22Rv1 (cell line): Measurements from ENCODE around the gene ACSS2.

Experiments used
- H3K27ac ChIP-seq: fragments of 450-650 bp; 2 replicates; pipeline ENCODE4 v1.5.1; 2017
- ZFX ChIP-seq: fragments of 450-650 bp; IDR thresholded peaks from 2 replicates; pipeline ENCODE4 v1.6.1; 2017; ENCODE audit warnings: antibody characterized with exemption, borderline replicate concordance
- TF ChIP-seq, protein P1 (sequence below): fragments of 450-650 bp; IDR thresholded peaks from 2 replicates; pipeline ENCODE4 v1.5.1; 2017; ENCODE audit warnings: mild to moderate bottlenecking

Gene ACSS2

DNA sequence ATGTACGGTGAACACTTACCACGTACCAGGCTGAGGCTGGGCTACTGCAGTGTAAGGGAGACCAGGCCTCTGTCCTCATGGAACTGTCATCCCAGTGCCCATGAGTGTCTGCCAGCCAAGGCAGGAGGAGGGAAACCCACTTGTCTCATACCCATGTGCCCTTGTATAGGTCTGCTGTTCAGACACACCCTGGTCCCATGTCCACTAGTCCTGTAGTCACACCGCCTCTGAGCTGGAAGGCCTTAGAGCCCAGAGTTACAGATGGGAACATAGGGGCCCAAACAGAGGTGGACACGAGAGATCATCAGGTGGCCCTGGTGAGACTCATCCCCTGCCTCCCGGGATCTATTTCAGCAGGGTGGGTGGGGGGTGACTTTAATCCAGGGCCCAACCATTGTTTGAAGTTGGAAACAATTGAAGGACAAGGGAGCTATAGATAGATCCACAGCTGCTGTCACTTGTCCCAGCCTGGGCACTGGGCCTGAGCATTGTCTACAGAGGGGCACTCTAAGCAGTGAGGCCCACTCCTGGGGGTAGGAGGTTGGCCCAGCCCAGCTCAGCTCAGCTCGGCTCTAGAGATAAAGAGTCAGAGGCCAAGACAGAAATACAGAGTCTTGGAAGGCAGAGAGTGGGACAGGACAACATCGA, 93.9 kb downstream of the ACSS2 start:
- no peak overlapping the region for H3K27ac ChIP-seq
- TF ChIP-seq, protein P1, sequence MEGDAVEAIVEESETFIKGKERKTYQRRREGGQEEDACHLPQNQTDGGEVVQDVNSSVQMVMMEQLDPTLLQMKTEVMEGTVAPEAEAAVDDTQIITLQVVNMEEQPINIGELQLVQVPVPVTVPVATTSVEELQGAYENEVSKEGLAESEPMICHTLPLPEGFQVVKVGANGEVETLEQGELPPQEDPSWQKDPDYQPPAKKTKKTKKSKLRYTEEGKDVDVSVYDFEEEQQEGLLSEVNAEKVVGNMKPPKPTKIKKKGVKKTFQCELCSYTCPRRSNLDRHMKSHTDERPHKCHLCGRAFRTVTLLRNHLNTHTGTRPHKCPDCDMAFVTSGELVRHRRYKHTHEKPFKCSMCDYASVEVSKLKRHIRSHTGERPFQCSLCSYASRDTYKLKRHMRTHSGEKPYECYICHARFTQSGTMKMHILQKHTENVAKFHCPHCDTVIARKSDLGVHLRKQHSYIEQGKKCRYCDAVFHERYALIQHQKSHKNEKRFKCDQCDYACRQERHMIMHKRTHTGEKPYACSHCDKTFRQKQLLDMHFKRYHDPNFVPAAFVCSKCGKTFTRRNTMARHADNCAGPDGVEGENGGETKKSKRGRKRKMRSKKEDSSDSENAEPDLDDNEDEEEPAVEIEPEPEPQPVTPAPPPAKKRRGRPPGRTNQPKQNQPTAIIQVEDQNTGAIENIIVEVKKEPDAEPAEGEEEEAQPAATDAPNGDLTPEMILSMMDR, result no peak
- no peak for TF ChIP-seq ZFX

DNA sequence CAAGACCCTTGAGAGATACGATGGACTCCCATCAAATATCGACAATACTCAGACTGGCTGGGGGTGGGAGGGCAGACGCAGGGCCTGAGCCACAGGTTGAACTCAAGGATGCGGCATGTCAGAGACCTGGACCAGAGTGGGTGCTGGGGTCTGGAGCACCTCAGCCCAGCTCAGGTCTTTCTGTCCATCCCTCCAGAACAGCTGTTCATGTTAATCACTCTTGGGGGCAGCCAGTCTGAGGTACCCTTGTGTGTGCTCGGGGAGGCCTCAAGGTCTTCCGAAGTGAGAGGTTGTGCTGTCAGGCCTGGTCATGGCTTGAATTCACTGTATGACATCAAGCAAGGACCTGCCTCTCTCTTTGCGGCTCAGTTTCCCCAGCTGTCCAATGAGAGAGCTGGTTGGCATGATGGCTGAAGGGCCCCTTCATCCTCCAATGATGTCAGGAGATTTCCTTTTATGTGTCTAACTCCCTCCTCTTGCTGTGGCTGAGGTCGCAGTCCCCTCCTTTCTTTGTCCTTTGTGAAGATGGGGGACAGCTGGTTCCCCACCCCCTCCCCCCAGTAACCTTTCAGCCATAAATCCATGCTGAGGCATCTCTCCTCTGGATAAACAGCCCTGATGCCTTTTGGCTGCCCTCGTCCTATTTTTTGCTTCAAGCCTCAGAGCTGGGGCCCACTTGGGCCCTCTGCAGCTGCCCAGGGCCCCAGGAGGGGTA, 94.6 kb downstream of the ACSS2 start:
- H3K27ac ChIP-seq, result no peak overlapping the region
- TF ChIP-seq, protein P1, result no peak
- no peak for TF ChIP-seq ZFX

DNA sequence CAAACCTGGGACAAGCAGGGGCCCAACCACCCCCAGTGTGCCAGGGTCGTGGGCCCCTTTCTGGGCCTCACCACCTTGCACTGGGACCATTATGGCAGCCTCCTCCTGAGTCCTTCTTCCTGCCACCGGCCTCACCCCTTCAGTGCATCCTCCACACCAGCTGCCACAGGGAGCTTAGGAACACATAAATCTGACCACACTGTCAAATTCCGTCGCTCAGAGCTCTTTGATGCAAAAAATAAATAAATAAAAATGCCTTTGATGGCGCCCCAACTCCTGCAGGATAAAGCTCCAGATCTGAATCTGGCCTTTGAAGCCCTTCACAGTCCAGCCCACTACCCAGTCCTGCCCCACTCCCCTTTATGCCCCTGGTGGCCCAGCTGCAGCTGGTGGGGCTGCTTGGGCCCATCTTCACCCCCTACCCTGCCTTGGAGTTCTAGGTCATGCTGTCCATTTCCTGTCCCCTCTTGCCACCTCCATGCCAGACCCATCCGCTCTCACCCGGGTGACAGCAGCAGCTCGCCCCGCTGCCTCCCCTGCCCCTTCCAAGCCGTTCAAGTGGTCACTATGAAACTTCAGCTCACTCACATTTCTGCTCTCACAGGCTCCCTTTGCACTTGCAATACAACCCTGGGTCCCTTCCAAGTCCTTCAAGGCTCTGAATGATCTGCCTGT, 95.3 kb downstream of the ACSS2 start:
- TF ChIP-seq, protein P1, result no peak
- no peak for TF ChIP-seq ZFX

DNA sequence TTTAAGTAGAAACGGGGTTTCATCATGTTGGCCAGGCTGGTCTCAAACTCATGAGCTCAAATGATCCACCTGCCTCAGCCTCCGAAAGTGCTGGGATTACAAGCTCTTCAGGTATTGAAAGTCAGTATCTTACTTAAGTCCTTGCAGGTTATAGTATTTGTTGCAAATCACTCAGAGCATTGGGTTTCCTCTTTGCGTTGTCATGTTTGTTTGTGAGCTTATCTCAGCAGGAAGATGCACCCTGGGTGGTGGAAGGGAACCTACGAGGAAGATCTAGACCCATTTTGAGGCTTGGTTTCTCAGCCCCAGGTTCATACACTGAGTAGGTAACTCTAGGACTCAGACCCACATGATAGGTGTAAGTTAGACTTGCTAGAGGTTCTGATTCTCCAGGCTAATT, 97.8 kb downstream of the ACSS2 start:
- no peak overlapping the region for H3K27ac ChIP-seq

More for the DNA sequence above, 95.3 kb downstream of the ACSS2 start:
- no peak overlapping the region for H3K27ac ChIP-seq

DNA sequence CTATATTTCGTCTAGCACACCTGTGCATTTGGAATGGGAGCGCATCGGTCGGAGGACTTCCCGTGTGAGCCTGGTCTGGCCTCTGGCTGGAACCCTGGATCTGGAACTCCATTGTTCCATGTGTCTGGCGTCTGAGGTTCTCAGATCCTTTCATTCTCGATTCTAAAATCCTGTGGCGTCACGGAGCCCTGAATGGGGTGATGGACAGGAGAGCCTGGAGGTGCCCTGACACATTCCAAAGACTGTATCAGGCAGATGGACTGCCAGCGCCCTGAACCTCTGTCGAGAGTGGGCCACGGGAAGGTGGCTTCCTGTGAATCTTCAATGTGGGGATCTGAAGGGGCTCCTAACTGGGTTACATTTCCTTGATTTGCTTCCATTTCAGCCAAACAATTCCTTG, 99.9 kb downstream of the ACSS2 start:
- no peak overlapping the region for H3K27ac ChIP-seq
- TF ChIP-seq, protein P1, result no peak

More for the DNA sequence above, 97.8 kb downstream of the ACSS2 start:
- TF ChIP-seq, protein P1, result no peak
- no peak for TF ChIP-seq ZFX
